Neuronal stem cell (in vitro differentiated cells): ENCODE measurements around the gene SH3GLB1.

ENCODE experiments used
- DNase-seq: peaks from one replicate; pipeline ENCODE4 v3.0.0-alpha.2; 2013; ENCODE audit warnings: low spot score
- H2AFZ ChIP-seq: one replicate; pipeline ENCODE4 v1.6.1; 2013; ENCODE audit warnings: mild to moderate bottlenecking, low read length, inconsistent platforms
- H2AK5ac ChIP-seq: 2 replicates; pipeline ENCODE4 v1.6.1; 2013; ENCODE audit warnings: low read depth, mild to moderate bottlenecking, inconsistent platforms, low read length, moderate library complexity, mixed read lengths
- H2BK120ac ChIP-seq: 2 replicates; pipeline ENCODE4 v1.6.1; 2013; ENCODE audit warnings: low read depth, mild to moderate bottlenecking, inconsistent platforms, low read length, moderate library complexity, mixed read lengths
- H2BK12ac ChIP-seq: one replicate; pipeline ENCODE4 v1.6.1; 2013; ENCODE audit warnings: low read length, inconsistent platforms
- H2BK15ac ChIP-seq: 2 replicates; pipeline ENCODE4 v1.6.1; 2013; ENCODE audit warnings: mild to moderate bottlenecking, low read length, inconsistent platforms, mixed read lengths
- H2BK5ac ChIP-seq: one replicate; pipeline ENCODE4 v1.6.1; 2013; ENCODE audit warnings: inconsistent platforms, mild to moderate bottlenecking, low read length, moderate library complexity
- H3K14ac ChIP-seq: one replicate; pipeline ENCODE4 v1.6.1; 2013; ENCODE audit warnings: low read length, inconsistent platforms
- H3K18ac ChIP-seq: 2 replicates; pipeline ENCODE4 v1.6.1; 2013; ENCODE audit warnings: low read length, inconsistent platforms
- H3K23ac ChIP-seq: 2 replicates; pipeline ENCODE4 v1.6.1; 2013; ENCODE audit warnings: low read depth, mild to moderate bottlenecking, mixed read lengths, low read length, inconsistent platforms; ENCODE audit not compliant: poor library complexity
- H3K27ac ChIP-seq: replicated peaks from 3 replicates; pipeline ENCODE4 v1.5.1; 2013; ENCODE audit warnings: low read length, inconsistent platforms
- H3K27me3 ChIP-seq, 3 experiments: 2 replicates each; pipeline ENCODE4 v1.6.1; 2013; ENCODE audit warnings: low read length in 3 of 3, mild to moderate bottlenecking in 2 of 3, inconsistent platforms in 1 of 3, low read depth in 1 of 3, mixed read lengths in 1 of 3, moderate library complexity in 1 of 3; ENCODE audit not compliant: control insufficient read depth in 3 of 3, insufficient read depth in 3 of 3
- H3K36me3 ChIP-seq, 2 donors: replicated peaks in 1 of 2; 2 replicates each; pipeline ENCODE4 v1.6.1; 2013; ENCODE audit warnings: low read length in 2 of 2; ENCODE audit not compliant: control insufficient read depth in 2 of 2, insufficient read depth in 2 of 2
- H3K4ac ChIP-seq: 2 replicates; pipeline ENCODE4 v1.6.1; 2013; ENCODE audit warnings: inconsistent platforms, mild to moderate bottlenecking, low read length, moderate library complexity
- H3K4me1 ChIP-seq, 2 donors: 1 replicate in 1 of 2; 2 replicates in 1 of 2; pipeline ENCODE4 v1.6.1; 2013; ENCODE audit warnings: low read length in 2 of 2, low read depth in 1 of 2; ENCODE audit not compliant: control insufficient read depth in 2 of 2, insufficient read depth in 1 of 2
- H3K4me2 ChIP-seq: one replicate; pipeline ENCODE4 v1.6.1; 2013; ENCODE audit warnings: mild to moderate bottlenecking, low read length, inconsistent platforms; ENCODE audit not compliant: insufficient read depth, poor library complexity, severe bottlenecking
- H3K4me3 ChIP-seq, 2 donors: 2 replicates each; pipeline ENCODE4 v1.5.1; 2013; ENCODE audit warnings: low read length in 2 of 2, mild to moderate bottlenecking in 2 of 2, inconsistent platforms in 1 of 2, moderate library complexity in 1 of 2
- H3K79me1 ChIP-seq: one replicate; pipeline ENCODE4 v1.6.1; 2013; ENCODE audit warnings: low read depth, mild to moderate bottlenecking, inconsistent platforms, low read length, moderate library complexity
- H3K9ac ChIP-seq: one replicate; pipeline ENCODE4 v1.6.1; 2013; ENCODE audit warnings: mild to moderate bottlenecking, low read depth, low read length, inconsistent platforms; ENCODE audit not compliant: poor library complexity
- H3K9me3 ChIP-seq, 2 donors: replicated peaks in 1 of 2; 2 replicates each; pipeline versions ENCODE3 to v1.6.1; 2013; ENCODE audit warnings: low read length in 2 of 2, mild to moderate bottlenecking in 2 of 2, inconsistent platforms in 1 of 2, low read depth in 1 of 2, mixed read lengths in 1 of 2, moderate library complexity in 1 of 2; ENCODE audit not compliant: control insufficient read depth in 2 of 2, insufficient read depth in 1 of 2
- H4K8ac ChIP-seq: one replicate; pipeline ENCODE4 v1.6.1; 2013; ENCODE audit warnings: low read depth, mild to moderate bottlenecking, inconsistent platforms, low read length, moderate library complexity
- H4K91ac ChIP-seq: one replicate; pipeline ENCODE4 v1.6.1; 2013; ENCODE audit warnings: low read length, low read depth, mild to moderate bottlenecking, inconsistent platforms; ENCODE audit not compliant: poor library complexity
- WGBS, 2 donors: extraction: QIAGEN DNeasy Blood & Tissue Kit; methylation state at CpG; one replicate each; pipeline ENCODE4 v1.1.7; 2013; ENCODE audit warnings: missing lambda C conversion rate in 2 of 2, mixed read lengths in 1 of 2; ENCODE audit not compliant: insufficient read length in 2 of 2, insufficient replicate concordance in 1 of 2; ENCODE audit errors: extremely low coverage in 2 of 2; 5-methylcytosine and 5-hydroxymethylcytosine counted together

The SH3GLB1 gene

GRCh38 chr1:86747304-86747703, 42.9 kb downstream of the SH3GLB1 start:
- H3K23ac ChIP-seq, result no peak overlapping the region
- H2BK15ac ChIP-seq, result no peak overlapping the region
- H3K79me1 ChIP-seq, result no peaks in the 10 kb centered on the region
- no peak overlapping the region for H2BK5ac ChIP-seq
- no peak overlapping the region for H3K4me2 ChIP-seq
- no peak overlapping the region for H2AK5ac ChIP-seq
- H3K14ac ChIP-seq, result no peak overlapping the region
- no peak overlapping the region for H3K4me3 ChIP-seq
- H3K9ac ChIP-seq, result no peak overlapping the region
- no peak overlapping the region for H3K27ac ChIP-seq
- H2BK120ac ChIP-seq, result no peak overlapping the region
- no peaks in the 10 kb centered on the region for H3K9me3 ChIP-seq
- no peak overlapping the region for H3K18ac ChIP-seq
- no peak overlapping the region for H3K4ac ChIP-seq
- H2AFZ ChIP-seq, result no peak overlapping the region
- peaks cover 0 to 6% of the 10 kb centered on the region in 2 donors for H3K4me1 ChIP-seq
- H3K27me3 ChIP-seq, result no peaks in the 10 kb centered on the region
- no peak overlapping the region for H4K8ac ChIP-seq
- H2BK12ac ChIP-seq, result no peak overlapping the region
- H3K36me3 ChIP-seq, result peaks cover 8 to 39% of the 10 kb centered on the region in 2 donors
- WGBS, 2 donors, result no CpG with 5 or more reads among the region's 1 CpG
- DNase-seq, result no peak
- no peak overlapping the region for H4K91ac ChIP-seq

GRCh38 chr1:86748622-86749373, 44.4 kb downstream of the SH3GLB1 start:
- H4K8ac ChIP-seq, result no peak overlapping the region
- no peak overlapping the region for H3K27ac ChIP-seq
- no peak overlapping the region for H3K14ac ChIP-seq
- no peak overlapping the region for H3K4ac ChIP-seq
- no CpG with 5 or more reads among the region's 4 CpGs for WGBS, 2 donors
- H3K79me1 ChIP-seq, result no peaks in the 10 kb centered on the region
- H2BK12ac ChIP-seq, result no peak overlapping the region
- no peak overlapping the region for H3K18ac ChIP-seq
- DNase-seq, result no peak
- no peaks in the 10 kb centered on the region for H3K27me3 ChIP-seq
- H3K9me3 ChIP-seq, result no peaks in the 10 kb centered on the region
- H3K4me2 ChIP-seq, result no peak overlapping the region
- H3K23ac ChIP-seq, result no peak overlapping the region
- no peak overlapping the region for H3K9ac ChIP-seq
- H2AFZ ChIP-seq, result no peak overlapping the region
- no peak overlapping the region for H3K4me3 ChIP-seq
- H2AK5ac ChIP-seq, result no peak overlapping the region
- peaks cover 4 to 24% of the 10 kb centered on the region in 2 donors for H3K36me3 ChIP-seq
- no peak overlapping the region for H4K91ac ChIP-seq
- H2BK5ac ChIP-seq, result no peak overlapping the region
- no peak overlapping the region for H2BK120ac ChIP-seq
- peaks cover 0 to 6% of the 10 kb centered on the region in 2 donors for H3K4me1 ChIP-seq
- no peak overlapping the region for H2BK15ac ChIP-seq

- no peak for DNase-seq
- WGBS, 2 donors, result no CpG with 5 or more reads among the region's 1 CpG
- H3K27me3 ChIP-seq, result no peaks in the 10 kb centered on the region
- no peaks in the 10 kb centered on the region for H3K9me3 ChIP-seq
- no peak overlapping the region for H2AK5ac ChIP-seq
- H4K91ac ChIP-seq, result no peak overlapping the region
- no peak overlapping the region for H3K9ac ChIP-seq
- peaks cover 3 to 13% of the 10 kb centered on the region in 2 donors for H3K36me3 ChIP-seq
- H2BK15ac ChIP-seq, result no peak overlapping the region
- H3K4me2 ChIP-seq, result no peak overlapping the region
- no peak overlapping the region for H3K4ac ChIP-seq
- H3K23ac ChIP-seq, result no peak overlapping the region
- H3K14ac ChIP-seq, result no peak overlapping the region
- H2BK120ac ChIP-seq, result no peak overlapping the region
- H3K4me1 ChIP-seq, result peaks cover 0 to 6% of the 10 kb centered on the region in 2 donors
- no peaks in the 10 kb centered on the region for H3K79me1 ChIP-seq
- H3K27ac ChIP-seq, result no peak overlapping the region
- no peak overlapping the region for H3K4me3 ChIP-seq
- no peak overlapping the region for H4K8ac ChIP-seq
- H2BK12ac ChIP-seq, result no peak overlapping the region
- no peak overlapping the region for H2BK5ac ChIP-seq
- no peak overlapping the region for H3K18ac ChIP-seq
- no peak overlapping the region for H2AFZ ChIP-seq
Observed at GRCh38 chr1:86750076-86750475, 45.7 kb downstream of the SH3GLB1 start.

GRCh38 chr1:86750530-86750929, 46.2 kb downstream of the SH3GLB1 start:
- H3K23ac ChIP-seq, result no peak overlapping the region
- WGBS, 2 donors, result no CpG with 5 or more reads among the region's 5 CpGs
- no peak overlapping the region for H2BK5ac ChIP-seq
- H3K27ac ChIP-seq, result no peak overlapping the region
- no peak overlapping the region for H3K4me3 ChIP-seq
- no peaks in the 10 kb centered on the region for H3K79me1 ChIP-seq
- H2BK120ac ChIP-seq, result no peak overlapping the region
- H3K36me3 ChIP-seq, result peaks cover 2 to 8% of the 10 kb centered on the region in 2 donors
- no peak overlapping the region for H3K14ac ChIP-seq
- no peak overlapping the region for H3K4ac ChIP-seq
- peaks cover 0 to 6% of the 10 kb centered on the region in 2 donors for H3K4me1 ChIP-seq
- no peak overlapping the region for H4K8ac ChIP-seq
- no peak overlapping the region for H2AFZ ChIP-seq
- H2BK12ac ChIP-seq, result no peak overlapping the region
- H3K9ac ChIP-seq, result no peak overlapping the region
- DNase-seq, result no peak
- H2BK15ac ChIP-seq, result no peak overlapping the region
- no peaks in the 10 kb centered on the region for H3K9me3 ChIP-seq
- no peak overlapping the region for H2AK5ac ChIP-seq
- H3K27me3 ChIP-seq, result no peaks in the 10 kb centered on the region
- H4K91ac ChIP-seq, result no peak overlapping the region
- H3K18ac ChIP-seq, result no peak overlapping the region
- H3K4me2 ChIP-seq, result no peak overlapping the region
